CD4-positive, CD25-positive, alpha-beta regulatory T cell (primary cell): ENCODE results near the gene GUCY1A1. TPM values are rescaled to one million over a fixed set of nuclear protein-coding genes. Genes with fewer than 3 reads are reported as not detected.

Experiments used
- ATAC-seq, 2 donors: fragments of 150-1000 bp; cut with Tn5 transposase; one replicate each; pipeline ENCODE4 v1.10.0; 2021; ENCODE audit warnings: low read depth in 2 of 2, moderate number of reproducible peaks in 2 of 2, moderate library complexity in 1 of 2
- DNase-seq, 3 donors: peaks; one replicate each; pipeline versions ENCODE4 v3.0.0 to v3.0.0-alpha.2; 2012 to 2022; ENCODE audit warnings: mixed read lengths in 1 of 3
- H3K27ac ChIP-seq: one replicate; pipeline ENCODE4 v1.7.0; 2013; ENCODE audit warnings: mild to moderate bottlenecking, low read length; ENCODE audit not compliant: insufficient read depth, poor library complexity, severe bottlenecking
- H3K27me3 ChIP-seq: one replicate; pipeline ENCODE4 v1.7.0; 2013; ENCODE audit warnings: low read length; ENCODE audit not compliant: control insufficient read depth, insufficient read depth
- H3K36me3 ChIP-seq: one replicate; pipeline ENCODE4 v1.7.0; 2013; ENCODE audit warnings: mild to moderate bottlenecking, low read length, moderate library complexity; ENCODE audit not compliant: control insufficient read depth, insufficient read depth
- H3K4me1 ChIP-seq: 2 replicates; pipeline ENCODE4 v1.7.0; 2013; ENCODE audit warnings: mild to moderate bottlenecking, low read length; ENCODE audit not compliant: insufficient read depth, control insufficient read depth, poor library complexity, severe bottlenecking
- H3K4me3 ChIP-seq: one replicate; pipeline ENCODE4 v1.7.0; 2013; ENCODE audit warnings: low read depth, mild to moderate bottlenecking, low read length, moderate library complexity
- H3K9me3 ChIP-seq, 2 experiments: 1 replicate in 1 of 2; 2 replicates in 1 of 2; pipeline ENCODE4 v1.7.0; 2013; ENCODE audit warnings: low read length in 2 of 2, mild to moderate bottlenecking in 1 of 2, moderate library complexity in 1 of 2; ENCODE audit not compliant: control insufficient read depth in 2 of 2
- H3K27ac Mint-ChIP-seq, 3 donors: one replicate each; pipeline ENCODE4 v1.8.0; 2020 to 2022; ENCODE audit warnings: mild to moderate bottlenecking in 3 of 3, mixed read lengths in 3 of 3, moderate library complexity in 2 of 3
- H3K27me3 Mint-ChIP-seq: one replicate; pipeline ENCODE4 v1.8.0; 2022; ENCODE audit warnings: mild to moderate bottlenecking, mixed read lengths
- H3K36me3 Mint-ChIP-seq: one replicate; pipeline ENCODE4 v1.8.0; 2020; ENCODE audit warnings: mixed read lengths
- H3K4me1 Mint-ChIP-seq, 4 donors: one replicate each; pipeline ENCODE4 v1.8.0; 2020 to 2022; ENCODE audit warnings: mixed read lengths in 4 of 4, mild to moderate bottlenecking in 1 of 4
- H3K4me3 Mint-ChIP-seq, 4 donors: one replicate each; pipeline ENCODE4 v1.8.0; 2020 to 2022; ENCODE audit warnings: mild to moderate bottlenecking in 4 of 4, mixed read lengths in 4 of 4, moderate library complexity in 3 of 4
- H3K9me3 Mint-ChIP-seq, 7 donors: one replicate each; pipeline ENCODE4 v1.8.0; 2020 to 2022; ENCODE audit warnings: mixed read lengths in 7 of 7, mild to moderate bottlenecking in 3 of 7, moderate library complexity in 2 of 7
- polyA plus RNA-seq, 4 donors: library from polyadenylated mRNA; unstranded; fragments of 300-500 nt; fragmentation: Illumina TruSeq; gene quantifications; one replicate each; pipeline ENCODE4 v1.2.3, GENCODE V29; 2021
- total RNA-seq: library from RNA; stranded (reverse); gene quantifications from one replicate; pipeline ENCODE4 v1.2.3, GENCODE V29; 2022

Gene GUCY1A1
- total and polyA plus RNA-seq, 5 donors from 2014 or later, result 1.9 TPM; not detected in 4

- Histone ChIP-seq H3K27me3 (no peaks in the 10 kb centered on the region), H3K4me1 (no peaks in the 10 kb centered on the region), H3K4me3 (no peak overlapping the region), H3K27ac (no peak overlapping the region), H3K36me3 (no peaks in the 10 kb centered on the region), H3K9me3 (no peaks in the 10 kb centered on the region)
- no peak for ATAC-seq
- Mint-ChIP-seq H3K4me1 (no peaks in the 10 kb centered on the region), H3K4me3 (no peak overlapping the region), H3K9me3 (peaks cover 0 to 5% (median 0%) of the 10 kb centered on the region in 7 donors), H3K27ac (no peak overlapping the region), H3K36me3 (no peaks in the 10 kb centered on the region), H3K27me3 (no peaks in the 10 kb centered on the region)
- no peak for DNase-seq
These were observed 67.4 kb downstream of the GUCY1A1 start for GRCh38 chr4:155734065-155734464.

- Histone ChIP-seq H3K27me3 (no peaks in the 10 kb centered on the region), H3K4me3 (no peak overlapping the region), H3K4me1 (no peaks in the 10 kb centered on the region), H3K9me3 (no peaks in the 10 kb centered on the region), H3K36me3 (no peaks in the 10 kb centered on the region), H3K27ac (no peak overlapping the region)
- Mint-ChIP-seq H3K36me3 (no peaks in the 10 kb centered on the region), H3K4me1 (no peaks in the 10 kb centered on the region), H3K4me3 (no peak overlapping the region), H3K9me3 (peaks cover 0 to 6% (median 0%) of the 10 kb centered on the region in 7 donors), H3K27me3 (no peaks in the 10 kb centered on the region), H3K27ac (no peak overlapping the region)
- DNase-seq, result no peak
- no peak for ATAC-seq
These were observed 68.3 kb downstream of the GUCY1A1 start for GRCh38 chr4:155734951-155735350.

DNA sequence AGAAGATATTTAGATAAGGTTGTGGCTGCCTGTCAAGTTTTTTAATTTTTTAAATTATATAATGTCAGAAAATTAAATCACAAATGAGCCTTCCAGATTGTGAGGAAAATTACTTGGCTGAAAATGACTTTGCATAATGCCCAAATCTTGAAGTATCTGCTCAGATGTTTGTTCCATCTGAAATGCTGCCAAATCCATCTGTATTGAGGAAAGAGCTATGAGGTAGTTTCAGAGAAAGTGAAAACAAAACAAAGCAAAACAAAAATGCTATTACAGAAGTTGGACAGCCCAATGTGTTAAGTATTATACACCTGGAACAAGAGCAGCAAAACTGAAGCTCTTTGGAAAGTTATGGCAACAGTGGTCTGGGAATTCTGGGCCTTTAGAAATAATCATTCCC is 68.8 kb downstream of the GUCY1A1 start:
- Histone ChIP-seq H3K9me3 (no peaks in the 10 kb centered on the region), H3K27ac (no peak overlapping the region), H3K4me1 (no peaks in the 10 kb centered on the region), H3K4me3 (no peak overlapping the region), H3K36me3 (no peaks in the 10 kb centered on the region), H3K27me3 (no peaks in the 10 kb centered on the region)
- no peak overlapping the region for H3K4me3 Mint-ChIP-seq
- H3K4me1 Mint-ChIP-seq, result no peaks in the 10 kb centered on the region
- no peaks in the 10 kb centered on the region for H3K36me3 Mint-ChIP-seq
- no peak overlapping the region for H3K27ac Mint-ChIP-seq
- no peaks in the 10 kb centered on the region for H3K27me3 Mint-ChIP-seq
- H3K9me3 Mint-ChIP-seq, result peaks cover 0 to 6% (median 0%) of the 10 kb centered on the region in 7 donors
- DNase-seq (no peak), ATAC-seq (no peak)

GRCh38 chr4:155738548-155738947 is 71.9 kb downstream of the GUCY1A1 start:
- no peak overlapping the region for H3K27ac Mint-ChIP-seq
- no peaks in the 10 kb centered on the region for H3K4me1 Mint-ChIP-seq
- H3K36me3 Mint-ChIP-seq, result no peaks in the 10 kb centered on the region
- ATAC-seq (no peak), DNase-seq (no peak)
- no peak overlapping the region for H3K4me3 Mint-ChIP-seq
- Histone ChIP-seq H3K27me3 (no peaks in the 10 kb centered on the region), H3K36me3 (no peaks in the 10 kb centered on the region), H3K4me3 (no peak overlapping the region), H3K4me1 (no peaks in the 10 kb centered on the region), H3K27ac (no peak overlapping the region), H3K9me3 (no peaks in the 10 kb centered on the region)
- peaks cover 0 to 4% (median 0%) of the 10 kb centered on the region in 7 donors for H3K9me3 Mint-ChIP-seq
- no peaks in the 10 kb centered on the region for H3K27me3 Mint-ChIP-seq

DNA sequence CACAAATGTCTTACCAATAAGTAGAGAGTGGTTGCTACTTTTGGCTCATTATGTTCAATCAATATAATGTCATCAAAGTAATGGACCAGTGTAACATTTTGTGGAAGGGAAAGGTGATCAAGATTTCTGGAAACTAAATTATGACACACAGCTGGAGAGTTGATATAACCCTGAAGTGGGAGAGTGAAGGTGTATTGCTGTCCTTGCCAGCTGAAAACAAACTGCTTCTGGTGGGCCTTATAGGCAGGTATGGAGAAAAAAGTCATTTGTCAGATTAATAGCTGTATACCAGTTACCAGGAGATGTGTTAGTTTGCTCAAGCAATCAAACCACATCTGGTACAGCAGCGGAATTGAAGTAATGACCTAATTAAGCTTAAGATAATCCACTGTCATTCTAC is 74.9 kb downstream of the GUCY1A1 start:
- Histone ChIP-seq H3K36me3 (no peaks in the 10 kb centered on the region), H3K9me3 (no peaks in the 10 kb centered on the region), H3K4me1 (no peaks in the 10 kb centered on the region), H3K27ac (no peak overlapping the region), H3K27me3 (no peaks in the 10 kb centered on the region), H3K4me3 (no peak overlapping the region)
- DNase-seq (no peak), ATAC-seq (no peak)
- H3K4me1 Mint-ChIP-seq, result no peaks in the 10 kb centered on the region
- H3K9me3 Mint-ChIP-seq, result peaks cover 0 to 4% (median 0%) of the 10 kb centered on the region in 7 donors
- H3K27ac Mint-ChIP-seq, result no peak overlapping the region
- no peaks in the 10 kb centered on the region for H3K36me3 Mint-ChIP-seq
- H3K4me3 Mint-ChIP-seq, result no peak overlapping the region
- no peaks in the 10 kb centered on the region for H3K27me3 Mint-ChIP-seq

DNA sequence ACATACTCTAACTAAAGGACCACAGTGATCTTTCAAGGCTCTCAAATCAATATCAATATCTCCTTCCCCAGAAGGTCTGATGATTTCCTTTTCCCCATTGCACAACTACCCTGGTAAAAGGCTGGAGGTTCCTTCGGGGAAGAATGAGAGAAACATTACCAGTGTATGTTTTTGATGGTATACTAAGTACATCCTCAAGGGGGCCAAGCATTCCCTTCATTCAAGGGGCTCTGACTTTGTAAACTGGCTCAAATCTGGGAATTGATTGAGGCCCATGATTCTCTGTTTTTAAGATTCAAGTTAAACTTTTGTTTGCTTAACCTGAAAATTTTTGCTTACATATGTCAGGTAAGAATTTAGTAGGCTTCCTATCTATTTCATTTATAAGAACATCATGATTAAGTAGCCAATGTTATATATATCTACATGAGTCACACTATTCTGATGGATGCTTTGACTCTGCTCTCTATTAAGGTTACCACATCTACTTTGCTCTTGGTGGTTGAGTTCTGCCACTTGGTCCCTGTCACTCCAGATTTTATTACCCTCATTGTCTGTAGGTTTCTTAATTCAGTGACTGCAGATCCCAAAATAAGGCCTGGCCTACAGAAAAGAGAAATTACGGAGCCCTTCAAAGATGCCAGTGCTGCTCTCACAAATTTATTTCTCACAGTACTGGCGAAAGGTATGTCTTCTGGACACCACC is 75.8 kb downstream of the GUCY1A1 start:
- no peak overlapping the region for H3K27ac ChIP-seq
- H3K4me1 ChIP-seq, result no peaks in the 10 kb centered on the region
- H3K4me3 ChIP-seq, result no peak overlapping the region
- DNase-seq (no peak), ATAC-seq (no peak)
- no peaks in the 10 kb centered on the region for H3K36me3 ChIP-seq
- Mint-ChIP-seq H3K27ac (no peak overlapping the region), H3K27me3 (no peaks in the 10 kb centered on the region), H3K9me3 (peaks cover 0 to 4% (median 0%) of the 10 kb centered on the region in 7 donors), H3K4me1 (no peaks in the 10 kb centered on the region), H3K4me3 (no peak overlapping the region), H3K36me3 (no peaks in the 10 kb centered on the region)
- H3K27me3 ChIP-seq, result no peaks in the 10 kb centered on the region
- no peaks in the 10 kb centered on the region for H3K9me3 ChIP-seq

- Mint-ChIP-seq H3K4me3 (no peak overlapping the region), H3K36me3 (no peaks in the 10 kb centered on the region)
These were observed 79.3 kb downstream of the GUCY1A1 start for GRCh38 chr4:155745984-155746383.

DNA sequence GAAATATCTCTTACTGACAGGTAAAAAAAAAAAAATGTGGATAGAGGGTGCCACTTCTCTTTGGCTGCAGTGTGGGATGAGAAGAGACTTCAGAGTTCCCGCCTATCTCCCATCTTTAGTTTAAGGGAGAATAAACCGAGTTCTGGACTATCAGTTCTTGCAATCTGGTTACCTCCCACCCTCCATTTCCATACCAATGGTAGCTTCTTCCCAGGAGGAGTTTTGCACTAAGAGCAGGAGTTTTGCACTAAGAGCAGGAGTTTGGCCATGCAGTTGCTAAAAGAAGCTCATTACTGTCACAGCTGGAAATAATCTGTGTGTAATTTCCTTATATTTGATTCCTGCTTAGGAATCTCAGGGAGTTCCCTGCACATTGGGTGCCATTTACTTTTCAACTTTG is 81.4 kb downstream of the GUCY1A1 start:
- H3K4me3 Mint-ChIP-seq, result no peak overlapping the region
- Histone ChIP-seq H3K36me3 (no peaks in the 10 kb centered on the region), H3K27ac (no peak overlapping the region), H3K9me3 (no peaks in the 10 kb centered on the region), H3K4me1 (no peaks in the 10 kb centered on the region), H3K4me3 (no peak overlapping the region), H3K27me3 (no peaks in the 10 kb centered on the region)
- no peaks in the 10 kb centered on the region for H3K27me3 Mint-ChIP-seq
- no peak for DNase-seq
- no peak overlapping the region for H3K27ac Mint-ChIP-seq
- ATAC-seq, result no peak
- H3K36me3 Mint-ChIP-seq, result no peaks in the 10 kb centered on the region
- H3K4me1 Mint-ChIP-seq, result no peaks in the 10 kb centered on the region
- H3K9me3 Mint-ChIP-seq, result peaks cover 0 to 2% (median 0%) of the 10 kb centered on the region in 7 donors

More at GRCh38 chr4:155745984-155746383, 79.3 kb downstream of the GUCY1A1 start:
- no peaks in the 10 kb centered on the region for H3K4me1 Mint-ChIP-seq
- peaks cover 0 to 4% (median 0%) of the 10 kb centered on the region in 7 donors for H3K9me3 Mint-ChIP-seq
- Histone ChIP-seq H3K4me1 (no peaks in the 10 kb centered on the region), H3K4me3 (no peak overlapping the region), H3K27ac (no peak overlapping the region), H3K36me3 (no peaks in the 10 kb centered on the region), H3K9me3 (no peaks in the 10 kb centered on the region), H3K27me3 (no peaks in the 10 kb centered on the region)
- no peak for ATAC-seq
- DNase-seq, result no peak
- H3K27me3 Mint-ChIP-seq, result no peaks in the 10 kb centered on the region
- no peak overlapping the region for H3K27ac Mint-ChIP-seq
